HPDE6-E6E7 (cell line): ENCODE measurements around the gene STK32B.

Experiments
- DNase-seq: peaks from one replicate; pipeline ENCODE4 v3.0.0; 2011; ENCODE audit warnings: missing footprints; ENCODE audit errors: extremely low spot score

STK32B gene

GRCh38 chr4:5067908-5068307, 16.6 kb downstream of the STK32B start:
- DNase-seq, result no peak

- DNase-seq, result no peak
These were observed 18.6 kb downstream of the STK32B start for GRCh38 chr4:5069901-5070300.

- no peak for DNase-seq
These were observed 21.7 kb downstream of the STK32B start for GRCh38 chr4:5072948-5073347.

- DNase-seq, result no peak
These were observed 26.7 kb downstream of the STK32B start for GRCh38 chr4:5078009-5078408.

GRCh38 chr4:5079581-5079980, 28.3 kb downstream of the STK32B start:
- DNase-seq, result no peak

- DNase-seq, result no peak
These were observed 30.2 kb downstream of the STK32B start for GRCh38 chr4:5081441-5081999.

- DNase-seq, result no peak
These were observed 31.1 kb downstream of the STK32B start for GRCh38 chr4:5082376-5082775.

- DNase-seq, result no peak
These were observed 33.7 kb downstream of the STK32B start for GRCh38 chr4:5084911-5085475.

GRCh38 chr4:5086535-5086934, 35.3 kb downstream of the STK32B start:
- DNase-seq, result no peak

GRCh38 chr4:5096261-5096660, 45.0 kb downstream of the STK32B start:
- DNase-seq, result no peak

GRCh38 chr4:5098176-5098575, 46.9 kb downstream of the STK32B start:
- no peak for DNase-seq

- no peak for DNase-seq
These were observed 49.1 kb downstream of the STK32B start for GRCh38 chr4:5100336-5100735.

- DNase-seq, result no peak
These were observed 49.7 kb downstream of the STK32B start for GRCh38 chr4:5100986-5101385.

GRCh38 chr4:5101571-5101970, 50.3 kb downstream of the STK32B start:
- DNase-seq, result no peak

GRCh38 chr4:5110901-5111300, 59.6 kb downstream of the STK32B start:
- no peak for DNase-seq

- DNase-seq, result no peak
These were observed 61.2 kb downstream of the STK32B start for GRCh38 chr4:5112333-5113095.

- DNase-seq, result no peak
These were observed 63.7 kb downstream of the STK32B start for GRCh38 chr4:5114950-5115349.

- DNase-seq, result no peak
These were observed 67.0 kb downstream of the STK32B start for GRCh38 chr4:5118091-5118786.

GRCh38 chr4:5118994-5119835, 67.9 kb downstream of the STK32B start:
- DNase-seq, result no peak

- DNase-seq, result no peak
These were observed 68.8 kb downstream of the STK32B start for GRCh38 chr4:5120067-5120466.

- DNase-seq, result no peak
These were observed 69.2 kb downstream of the STK32B start for GRCh38 chr4:5120468-5120867.

GRCh38 chr4:5122114-5122513, 70.8 kb downstream of the STK32B start:
- no peak for DNase-seq
